Mesendoderm (in vitro differentiated cells): Measurements from ENCODE around the gene CCBE1.

Experiments used
- DNase-seq: peaks from one replicate; pipeline ENCODE4 v3.0.0; 2013
- H2AK5ac ChIP-seq: 2 replicates; pipeline ENCODE4 v1.6.1; 2013; ENCODE audit warnings: low read length, inconsistent platforms
- H2BK120ac ChIP-seq: 2 replicates; pipeline ENCODE4 v1.6.1; 2013; ENCODE audit warnings: low read depth, mild to moderate bottlenecking, low read length, moderate library complexity, mixed read lengths
- H2BK15ac ChIP-seq: replicated peaks from 2 replicates; pipeline ENCODE4 v1.6.1; 2013; ENCODE audit warnings: low read depth, mild to moderate bottlenecking, moderate library complexity
- H2BK5ac ChIP-seq: 2 replicates; pipeline ENCODE4 v1.6.1; 2013; ENCODE audit warnings: low read length, inconsistent platforms
- H3K18ac ChIP-seq: 2 replicates; pipeline ENCODE4 v1.6.1; 2013; ENCODE audit warnings: mild to moderate bottlenecking, low read length, mixed read lengths
- H3K23ac ChIP-seq: one replicate; pipeline ENCODE4 v1.6.1; 2013; ENCODE audit warnings: low read length
- H3K27ac ChIP-seq: 2 replicates; pipeline ENCODE4 v1.5.1; 2013; ENCODE audit warnings: low read depth, mild to moderate bottlenecking, inconsistent platforms, low read length, moderate library complexity
- H3K27me3 ChIP-seq: 2 replicates; pipeline ENCODE4 v1.6.1; 2013; ENCODE audit warnings: low read length, control low read depth, mild to moderate bottlenecking, inconsistent platforms; ENCODE audit not compliant: insufficient read depth, poor library complexity
- H3K36me3 ChIP-seq: 2 replicates; pipeline ENCODE4 v1.6.1; 2013; ENCODE audit warnings: low read length, inconsistent platforms; ENCODE audit not compliant: control insufficient read depth, insufficient read depth
- H3K4ac ChIP-seq: one replicate; pipeline ENCODE4 v1.6.1; 2013; ENCODE audit warnings: low read depth, mild to moderate bottlenecking, low read length, moderate library complexity
- H3K4me1 ChIP-seq: 2 replicates; pipeline ENCODE4 v1.6.1; 2013; ENCODE audit warnings: low read depth, low read length, inconsistent platforms; ENCODE audit not compliant: control insufficient read depth
- H3K4me2 ChIP-seq: 2 replicates; pipeline ENCODE4 v1.6.1; 2013; ENCODE audit warnings: low read length
- H3K4me3 ChIP-seq: 2 replicates; pipeline ENCODE4 v1.5.1; 2013; ENCODE audit warnings: mild to moderate bottlenecking, low read length
- H3K56ac ChIP-seq: one replicate; pipeline ENCODE4 v1.6.1; 2013; ENCODE audit warnings: low read length
- H3K79me1 ChIP-seq: 2 replicates; pipeline ENCODE4 v1.6.1; 2013; ENCODE audit warnings: low read length, inconsistent platforms
- H3K79me2 ChIP-seq: 2 replicates; pipeline ENCODE4 v1.6.1; 2013; ENCODE audit warnings: mild to moderate bottlenecking, low read length; ENCODE audit not compliant: control insufficient read depth, insufficient read depth
- H3K9ac ChIP-seq: 2 replicates; pipeline ENCODE4 v1.6.1; 2013; ENCODE audit warnings: low read length, inconsistent platforms
- H4K5ac ChIP-seq: one replicate; pipeline ENCODE4 v1.6.1; 2013; ENCODE audit warnings: low read length
- H4K8ac ChIP-seq: one replicate; pipeline ENCODE4 v1.6.1; 2013; ENCODE audit warnings: low read depth, mild to moderate bottlenecking, control low read depth, low read length, moderate library complexity
- WGBS: extraction: QIAGEN DNeasy Blood & Tissue Kit; methylation state at CpG from one replicate; pipeline ENCODE4 v1.1.7; 2013; ENCODE audit warnings: low lambda C conversion rate, missing lambda C conversion rate; ENCODE audit not compliant: insufficient coverage; ENCODE audit errors: extremely low coverage; 5-methylcytosine and 5-hydroxymethylcytosine counted together

CCBE1 gene

GRCh38 chr18:59563176-59563785 lies 133.9 kb downstream of the CCBE1 start:
- H4K5ac ChIP-seq: no peak overlapping the region
- H2BK15ac ChIP-seq: no peak overlapping the region
- H2BK5ac ChIP-seq: no peak overlapping the region
- H2AK5ac ChIP-seq: no peak overlapping the region
- no CpG with 5 or more reads among the region's 3 CpGs for WGBS
- H3K4me3 ChIP-seq: no peak overlapping the region
- no peak overlapping the region for H2BK120ac ChIP-seq
- no peak overlapping the region for H3K4ac ChIP-seq
- no peaks in the 10 kb centered on the region for H3K4me1 ChIP-seq
- no peaks in the 10 kb centered on the region for H3K36me3 ChIP-seq
- H3K27me3 ChIP-seq: no peaks in the 10 kb centered on the region
- no peak overlapping the region for H3K4me2 ChIP-seq
- H3K79me2 ChIP-seq: no peaks in the 10 kb centered on the region
- H3K18ac ChIP-seq: no peak overlapping the region
- no peak overlapping the region for H3K56ac ChIP-seq
- H3K9ac ChIP-seq: no peak overlapping the region
- no peak overlapping the region for H4K8ac ChIP-seq
- no peak overlapping the region for H3K23ac ChIP-seq
- no peak overlapping the region for H3K27ac ChIP-seq
- no peaks in the 10 kb centered on the region for H3K79me1 ChIP-seq
- no peak for DNase-seq

- WGBS: no CpG with 5 or more reads among the region's 6 CpGs
- Histone ChIP-seq H3K36me3 (no peaks in the 10 kb centered on the region), H4K8ac (no peak overlapping the region), H3K4me2 (no peak overlapping the region), H3K27ac (no peak overlapping the region), H2AK5ac (no peak overlapping the region), H2BK15ac (no peak overlapping the region), H3K79me1 (no peaks in the 10 kb centered on the region), H3K4me3 (no peak overlapping the region), H3K18ac (no peak overlapping the region), H4K5ac (no peak overlapping the region), H3K27me3 (no peaks in the 10 kb centered on the region), H3K56ac (no peak overlapping the region), H2BK120ac (no peak overlapping the region), H2BK5ac (no peak overlapping the region), H3K9ac (no peak overlapping the region), H3K23ac (no peak overlapping the region), H3K79me2 (no peaks in the 10 kb centered on the region), H3K4me1 (no peaks in the 10 kb centered on the region), H3K4ac (no peak overlapping the region)
- DNase-seq: no peak
Observed at GRCh38 chr18:59562751-59563150, 134.5 kb downstream of the CCBE1 start.

- Histone ChIP-seq H3K9ac (no peak overlapping the region), H3K27ac (no peak overlapping the region), H3K4me3 (no peak overlapping the region), H2BK120ac (no peak overlapping the region), H2BK15ac (no peak overlapping the region), H3K4me1 (no peaks in the 10 kb centered on the region), H3K4ac (no peak overlapping the region), H3K4me2 (no peak overlapping the region), H3K79me2 (no peaks in the 10 kb centered on the region), H3K18ac (no peak overlapping the region), H3K36me3 (no peaks in the 10 kb centered on the region), H4K5ac (no peak overlapping the region), H3K27me3 (no peaks in the 10 kb centered on the region), H3K56ac (no peak overlapping the region), H2BK5ac (no peak overlapping the region), H4K8ac (no peak overlapping the region), H2AK5ac (no peak overlapping the region), H3K79me1 (no peaks in the 10 kb centered on the region), H3K23ac (no peak overlapping the region)
- no CpG with 5 or more reads among the region's 5 CpGs for WGBS
- no peak for DNase-seq
Observed at GRCh38 chr18:59561612-59562011, 135.6 kb downstream of the CCBE1 start.

GRCh38 chr18:59560556-59560955 lies 136.7 kb downstream of the CCBE1 start:
- Histone ChIP-seq H3K4me1 (no peaks in the 10 kb centered on the region), H3K23ac (no peak overlapping the region), H3K27me3 (no peaks in the 10 kb centered on the region)

GRCh38 chr18:59559528-59559927 lies 137.7 kb downstream of the CCBE1 start:
- Histone ChIP-seq H3K9ac (no peak overlapping the region), H3K18ac (no peak overlapping the region), H3K23ac (no peak overlapping the region), H3K27ac (no peak overlapping the region), H2BK15ac (no peak overlapping the region), H3K36me3 (no peaks in the 10 kb centered on the region), H3K4me2 (no peak overlapping the region), H4K8ac (no peak overlapping the region), H3K79me1 (no peaks in the 10 kb centered on the region), H4K5ac (no peak overlapping the region), H3K56ac (no peak overlapping the region), H2BK5ac (no peak overlapping the region), H2BK120ac (no peak overlapping the region), H3K4ac (no peak overlapping the region), H3K4me1 (no peaks in the 10 kb centered on the region), H3K79me2 (no peaks in the 10 kb centered on the region), H3K4me3 (no peak overlapping the region), H3K27me3 (no peaks in the 10 kb centered on the region), H2AK5ac (no peak overlapping the region)
- WGBS: no CpG with 5 or more reads among the region's 7 CpGs
- no peak for DNase-seq

More at GRCh38 chr18:59560556-59560955, 136.7 kb downstream of the CCBE1 start:
- Histone ChIP-seq H3K79me1 (no peaks in the 10 kb centered on the region), H3K9ac (no peak overlapping the region), H2BK120ac (no peak overlapping the region), H2BK5ac (no peak overlapping the region), H4K8ac (no peak overlapping the region), H3K79me2 (no peaks in the 10 kb centered on the region), H3K27ac (no peak overlapping the region), H3K36me3 (no peaks in the 10 kb centered on the region), H3K56ac (no peak overlapping the region), H3K4ac (no peak overlapping the region), H3K4me2 (no peak overlapping the region), H3K18ac (no peak overlapping the region), H2BK15ac (no peak overlapping the region), H2AK5ac (no peak overlapping the region), H3K4me3 (no peak overlapping the region), H4K5ac (no peak overlapping the region)
- WGBS: no CpG with 5 or more reads among the region's 7 CpGs
- no peak for DNase-seq

GRCh38 chr18:59555995-59556659 lies 141.1 kb downstream of the CCBE1 start:
- Histone ChIP-seq H3K56ac (no peak overlapping the region), H2BK15ac (no peak overlapping the region), H4K8ac (no peak overlapping the region), H2BK120ac (no peak overlapping the region), H3K9ac (no peak overlapping the region), H3K4me3 (no peak overlapping the region), H3K27me3 (no peaks in the 10 kb centered on the region), H2BK5ac (no peak overlapping the region), H4K5ac (no peak overlapping the region), H3K4me2 (no peak overlapping the region), H3K79me1 (no peaks in the 10 kb centered on the region), H3K23ac (no peak overlapping the region), H3K79me2 (no peaks in the 10 kb centered on the region), H3K18ac (no peak overlapping the region), H2AK5ac (no peak overlapping the region), H3K4ac (no peak overlapping the region), H3K36me3 (no peaks in the 10 kb centered on the region), H3K4me1 (no peaks in the 10 kb centered on the region), H3K27ac (no peak overlapping the region)
- no CpG with 5 or more reads among the region's 7 CpGs for WGBS
- no peak for DNase-seq
